Subcutaneous adipose tissue (tissue), 4 donors: Measurements from ENCODE around the gene LRRC61. TPM values are rescaled to one million over a fixed set of nuclear protein-coding genes. Genes with fewer than 3 reads are reported as not detected.

Experiments used
- total RNA-seq, 4 donors: library from RNA; depleted of rRNA; stranded (reverse); fragments of >200 nt; gene quantifications; one replicate each; pipeline ENCODE4 v1.1.0, GENCODE V29; 2016
- TF ChIP-seq, protein P1 (sequence below): fragments of 450-650 bp; IDR thresholded peaks from one replicate; pipeline ENCODE4 v1.5.1; 2016; ENCODE audit warnings: low read depth, mild to moderate bottlenecking, control low read depth, antibody characterized with exemption, moderate library complexity

Gene LRRC61
- total RNA-seq, 4 donors from 2014 or later = 1.6 to 8.4 (median 5.1) TPM

DNA sequence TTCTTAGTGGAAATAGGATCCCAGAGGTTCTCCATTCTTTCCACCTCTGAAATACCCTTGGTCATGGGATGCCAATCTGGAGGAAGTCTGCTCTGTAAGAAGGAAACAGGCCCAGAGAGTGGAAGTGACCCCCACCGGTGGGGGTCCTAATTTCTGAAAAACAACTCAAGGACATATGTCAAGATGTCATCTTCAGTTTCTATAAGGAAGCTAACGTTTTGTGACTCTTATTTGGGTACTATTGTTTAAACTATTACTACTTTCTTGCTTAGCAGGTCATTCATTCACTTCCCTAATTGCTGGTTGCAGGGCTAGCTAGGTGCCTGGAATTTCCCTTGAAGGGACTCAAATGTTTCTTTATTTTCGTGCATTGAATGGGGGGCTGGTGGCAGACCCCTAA lies 54.0 kb downstream of the LRRC61 start:
- TF ChIP-seq, protein P1, sequence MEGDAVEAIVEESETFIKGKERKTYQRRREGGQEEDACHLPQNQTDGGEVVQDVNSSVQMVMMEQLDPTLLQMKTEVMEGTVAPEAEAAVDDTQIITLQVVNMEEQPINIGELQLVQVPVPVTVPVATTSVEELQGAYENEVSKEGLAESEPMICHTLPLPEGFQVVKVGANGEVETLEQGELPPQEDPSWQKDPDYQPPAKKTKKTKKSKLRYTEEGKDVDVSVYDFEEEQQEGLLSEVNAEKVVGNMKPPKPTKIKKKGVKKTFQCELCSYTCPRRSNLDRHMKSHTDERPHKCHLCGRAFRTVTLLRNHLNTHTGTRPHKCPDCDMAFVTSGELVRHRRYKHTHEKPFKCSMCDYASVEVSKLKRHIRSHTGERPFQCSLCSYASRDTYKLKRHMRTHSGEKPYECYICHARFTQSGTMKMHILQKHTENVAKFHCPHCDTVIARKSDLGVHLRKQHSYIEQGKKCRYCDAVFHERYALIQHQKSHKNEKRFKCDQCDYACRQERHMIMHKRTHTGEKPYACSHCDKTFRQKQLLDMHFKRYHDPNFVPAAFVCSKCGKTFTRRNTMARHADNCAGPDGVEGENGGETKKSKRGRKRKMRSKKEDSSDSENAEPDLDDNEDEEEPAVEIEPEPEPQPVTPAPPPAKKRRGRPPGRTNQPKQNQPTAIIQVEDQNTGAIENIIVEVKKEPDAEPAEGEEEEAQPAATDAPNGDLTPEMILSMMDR = no peak

DNA sequence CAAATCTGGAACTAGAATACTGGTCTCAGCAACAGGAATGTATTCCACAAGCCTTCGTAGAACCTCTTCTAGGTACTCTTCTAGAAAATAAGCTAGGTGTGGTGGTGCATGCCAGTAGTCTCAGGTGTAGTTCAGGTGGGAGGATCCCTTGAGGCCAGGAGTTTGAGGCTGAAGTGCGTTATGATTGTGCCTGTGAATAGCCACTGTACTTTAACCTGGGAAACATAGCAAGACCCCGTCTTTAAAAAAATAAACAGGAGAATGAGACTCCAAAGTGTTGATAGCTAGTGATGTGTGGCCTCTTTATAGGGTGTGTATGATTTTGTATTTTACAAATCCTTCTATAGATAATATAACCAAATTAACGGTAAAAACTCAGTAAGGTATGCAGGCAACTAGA lies 54.5 kb downstream of the LRRC61 start:
- TF ChIP-seq, protein P1 = no peak

DNA sequence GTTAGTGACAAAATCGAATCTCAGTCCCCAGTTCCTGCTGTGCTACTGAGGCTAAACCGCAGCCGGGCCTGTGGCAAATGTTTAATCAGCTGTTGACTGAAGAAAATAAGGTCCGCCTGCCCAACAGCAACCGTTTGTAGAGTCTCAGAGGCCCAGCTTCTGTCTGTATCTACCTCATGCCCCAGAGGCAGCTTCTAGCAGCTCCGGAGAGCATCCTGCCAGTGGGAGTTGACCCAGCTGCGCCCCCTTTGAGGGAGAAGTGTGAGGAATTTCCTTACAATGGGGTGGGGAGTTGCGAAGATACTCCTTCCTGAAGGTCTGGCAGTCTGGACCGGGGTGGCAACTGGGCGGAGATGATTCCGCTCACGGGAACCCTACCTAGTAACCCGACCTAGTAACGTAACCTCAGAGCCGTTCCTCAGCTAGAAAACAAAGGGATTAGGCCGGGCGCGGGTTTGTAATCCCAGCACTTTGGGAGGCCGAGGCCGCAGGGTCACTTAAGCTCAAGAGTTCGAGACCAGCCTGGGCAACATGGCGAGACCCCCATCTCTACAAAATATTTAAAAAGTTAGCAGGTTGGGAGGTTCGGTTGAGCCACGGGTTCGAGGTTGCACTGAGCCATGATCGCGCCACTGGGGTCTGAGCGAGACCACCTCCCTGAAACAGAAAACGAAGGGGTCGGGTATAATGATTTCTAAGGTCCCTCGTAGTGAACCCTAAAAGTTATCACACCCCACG lies 55.1 kb downstream of the LRRC61 start:
- TF ChIP-seq, protein P1 = no peak

DNA sequence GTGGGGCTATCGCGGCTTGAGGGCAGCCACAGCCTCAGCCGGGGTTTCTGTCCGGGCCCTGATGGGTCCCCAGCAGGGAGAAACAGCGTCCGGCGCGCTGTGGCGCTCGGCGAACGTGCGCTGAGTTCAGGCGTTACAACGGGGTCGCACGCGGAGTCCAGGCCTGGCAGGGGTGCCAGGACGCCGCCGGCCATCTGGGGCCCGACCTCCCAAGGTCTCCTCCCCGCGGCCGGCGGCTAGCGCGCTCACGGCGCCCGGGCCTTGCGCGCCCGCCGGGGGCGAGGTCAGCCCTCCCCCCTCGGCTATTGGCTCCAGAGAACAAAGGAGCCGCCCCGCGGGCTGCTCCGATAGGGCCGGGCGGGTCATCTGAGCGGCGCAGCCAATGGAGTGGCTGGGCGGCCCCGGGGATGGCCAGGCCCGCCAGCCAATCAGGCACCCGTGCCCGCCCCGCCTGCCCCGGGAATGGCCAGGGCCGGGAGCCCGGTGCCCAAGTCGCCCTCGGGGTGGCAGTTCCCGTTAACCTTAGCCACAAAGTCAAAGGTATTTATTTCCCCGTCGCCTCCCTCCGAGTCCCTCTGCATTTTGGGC lies 55.8 kb downstream of the LRRC61 start, which contains the start of gene ZNF775:
Gene ZNF775, plus strand, starts transcription at position 478 of the 588 bp plus-strand sequence. CDS start 9,141 bp downstream, outside the sequence.
- TF ChIP-seq, protein P1 = no peak

DNA sequence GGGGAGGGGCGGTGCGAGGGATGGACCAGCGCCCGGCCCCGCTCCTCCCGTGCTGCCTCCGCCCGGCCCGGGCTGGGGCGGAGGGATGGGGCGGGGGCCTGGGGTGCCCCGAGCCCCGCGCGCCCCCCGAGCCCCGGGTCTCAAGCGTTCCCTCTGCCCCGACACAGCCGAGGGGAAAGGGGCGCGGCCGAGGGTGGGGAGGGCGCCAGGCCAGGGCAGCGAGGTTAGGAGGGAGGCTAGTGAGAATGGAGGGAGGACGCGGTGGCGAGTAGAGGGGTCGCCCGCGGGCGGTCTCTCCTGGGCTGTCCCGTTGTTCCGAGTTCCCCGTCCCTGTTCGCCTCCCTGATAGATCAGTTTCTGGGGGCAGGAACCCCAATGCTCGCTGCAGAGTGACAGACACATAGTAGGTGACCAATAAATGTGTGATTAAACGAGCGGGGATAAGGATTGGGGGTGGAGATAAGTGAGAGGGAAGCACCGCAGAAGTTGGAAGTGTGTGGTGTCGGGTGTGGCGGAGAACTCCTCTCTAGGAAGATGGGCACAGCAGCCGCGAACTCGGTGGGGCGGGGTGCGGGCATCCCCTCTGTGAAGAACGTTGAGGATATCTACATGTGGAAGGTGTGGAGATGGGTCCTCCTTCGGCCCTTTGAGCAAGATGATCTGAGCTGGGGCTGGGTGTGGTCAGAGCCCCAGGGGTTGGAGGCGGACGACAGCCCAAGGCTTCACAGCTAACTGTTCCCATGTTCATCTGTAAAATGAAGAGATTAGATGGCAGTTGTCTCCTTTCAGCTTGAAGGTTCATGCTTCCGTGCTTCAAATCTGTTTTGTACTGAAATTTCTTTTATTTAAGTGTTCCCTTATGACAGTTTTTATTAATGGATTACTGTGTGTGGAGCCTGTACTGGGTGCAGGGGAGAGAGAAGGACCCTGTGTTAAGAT lies 56.6 kb downstream of the LRRC61 start:
- TF ChIP-seq, protein P1 = no peak

DNA sequence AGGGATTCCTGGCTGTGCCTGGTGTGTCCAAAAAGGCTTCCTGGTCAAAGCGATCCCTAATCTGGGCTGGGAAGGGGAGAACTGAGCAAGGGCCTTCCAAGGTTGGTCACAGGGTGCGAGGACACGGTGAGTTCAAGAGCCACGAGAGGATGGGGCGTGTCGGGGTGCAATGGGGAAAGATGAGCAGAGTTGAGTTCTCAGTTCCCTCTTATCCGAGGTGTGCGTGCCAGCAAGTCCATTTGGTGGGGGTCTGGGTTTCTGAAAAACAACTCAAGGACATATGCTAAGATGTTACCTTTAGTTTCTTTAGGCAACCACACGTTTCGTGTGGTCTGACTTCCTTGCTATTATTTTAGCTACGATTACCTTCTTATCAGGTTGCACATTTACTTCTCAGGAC lies 57.3 kb downstream of the LRRC61 start:
- TF ChIP-seq, protein P1 = no peak

DNA sequence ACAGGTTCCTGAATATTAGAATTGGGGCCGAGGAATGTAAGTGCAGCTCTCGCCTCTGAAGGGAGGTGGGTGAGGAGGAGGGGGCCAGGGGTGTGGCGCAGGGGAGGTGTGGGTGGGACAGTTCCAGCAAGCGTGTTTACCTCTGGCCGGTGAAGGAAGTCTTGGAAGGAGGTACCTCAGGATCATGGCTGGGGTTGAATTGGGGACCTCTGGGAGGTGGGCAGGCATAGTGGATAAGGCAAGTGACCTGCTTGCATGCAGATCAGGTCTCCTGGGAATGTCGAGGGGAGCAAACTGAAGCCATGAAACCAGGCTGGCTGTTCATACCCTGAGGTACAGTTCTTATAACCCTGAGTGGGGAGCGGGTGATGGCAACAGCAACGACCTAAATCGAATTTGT lies 57.9 kb downstream of the LRRC61 start:
- TF ChIP-seq, protein P1 = no peak
